Nephron (organoid): ENCODE results near the gene SPPL3.
A peak's percentile ranks its signal among the peaks of the same experiment; 100 is the strongest.
"Not testable (repeated sequence)": the region's sequence is repeated elsewhere in the genome, so short reads cannot be mapped to it uniquely, and the experiment has no call there.

Experiments
- H3K27ac Mint-ChIP-seq, 3 experiments: 2 replicates each; pipeline ENCODE4 v1.8.0; 2020; ENCODE audit warnings: mixed read lengths in 3 of 3, mild to moderate bottlenecking in 2 of 3, moderate library complexity in 1 of 3
- H3K27me3 Mint-ChIP-seq: 2 replicates; pipeline ENCODE4 v1.8.0; 2021; ENCODE audit warnings: low read depth, mild to moderate bottlenecking, moderate library complexity, mixed read lengths
- H3K36me3 Mint-ChIP-seq: 2 replicates; pipeline ENCODE4 v1.8.0; 2020; ENCODE audit warnings: low read depth, mixed read lengths
- H3K4me1 Mint-ChIP-seq: 2 replicates; pipeline ENCODE4 v1.8.0; 2020; ENCODE audit warnings: mixed read lengths
- H3K4me3 Mint-ChIP-seq, 3 experiments: 2 replicates each; pipeline ENCODE4 v1.8.0; 2020; ENCODE audit warnings: mild to moderate bottlenecking in 3 of 3, mixed read lengths in 3 of 3, moderate library complexity in 2 of 3
- H3K9me3 Mint-ChIP-seq: 2 replicates; pipeline ENCODE4 v1.8.0; 2020; ENCODE audit warnings: mixed read lengths
- CTCF ChIP-seq, 3 experiments: fragments of 200-600 bp; sonication (generic); IDR thresholded peaks; one replicate each; pipeline ENCODE4 v1.5.0; 2021; ENCODE audit warnings: antibody characterized with exemption in 3 of 3; ENCODE audit not compliant: unreplicated experiment in 3 of 3

Gene SPPL3

GRCh38 chr12:120844297-120844696, 59.9 kb downstream of the SPPL3 start:
- H3K36me3 Mint-ChIP-seq = peaks cover 5% of the 10 kb centered on the region
- TF ChIP-seq CTCF (IDR thresholded peaks at IDR 0.05; ENCODE audit: unreplicated experiment in 3 of 3) = no peak
- H3K27me3 Mint-ChIP-seq = no peaks in the 10 kb centered on the region
- no peaks in the 10 kb centered on the region for H3K9me3 Mint-ChIP-seq
- H3K4me1 Mint-ChIP-seq = peaks cover 17% of the 10 kb centered on the region
- H3K27ac Mint-ChIP-seq = peak overlapping the region in 1 of 3 experiments; percentile 0
- no peak overlapping the region for H3K4me3 Mint-ChIP-seq

GRCh38 chr12:120843472-120843871, 60.7 kb downstream of the SPPL3 start:
- Mint-ChIP-seq H3K27ac (no peak overlapping the region), H3K9me3 (no peaks in the 10 kb centered on the region), H3K4me3 (no peak overlapping the region), H3K36me3 (peaks cover 5% of the 10 kb centered on the region), H3K4me1 (peaks cover 17% of the 10 kb centered on the region), H3K27me3 (no peaks in the 10 kb centered on the region)
- no peak for TF ChIP-seq CTCF (IDR thresholded peaks at IDR 0.05; ENCODE audit: unreplicated experiment in 3 of 3)

- H3K27me3 Mint-ChIP-seq = no peaks in the 10 kb centered on the region
- H3K4me3 Mint-ChIP-seq = no peak overlapping the region
- H3K27ac Mint-ChIP-seq = no peak overlapping the region
- H3K36me3 Mint-ChIP-seq = peaks cover 5% of the 10 kb centered on the region
- H3K9me3 Mint-ChIP-seq = no peaks in the 10 kb centered on the region
- H3K4me1 Mint-ChIP-seq = peaks cover 17% of the 10 kb centered on the region
- TF ChIP-seq CTCF (IDR thresholded peaks at IDR 0.05; ENCODE audit: unreplicated experiment in 3 of 3) = no peak
Observed at GRCh38 chr12:120842595-120842994, 61.6 kb downstream of the SPPL3 start.

- Mint-ChIP-seq H3K27me3 (no peaks in the 10 kb centered on the region), H3K4me1 (peaks cover 12% of the 10 kb centered on the region)
Observed at GRCh38 chr12:120841525-120841924, 62.6 kb downstream of the SPPL3 start.

GRCh38 chr12:120839503-120839902, 64.7 kb downstream of the SPPL3 start:
- Mint-ChIP-seq H3K4me3 (no peak overlapping the region), H3K4me1 (peaks cover 31% of the 10 kb centered on the region)
- no peak for TF ChIP-seq CTCF (IDR thresholded peaks at IDR 0.05; ENCODE audit: unreplicated experiment in 3 of 3)

More at GRCh38 chr12:120841525-120841924, 62.6 kb downstream of the SPPL3 start:
- no peaks in the 10 kb centered on the region for H3K9me3 Mint-ChIP-seq
- no peak for TF ChIP-seq CTCF (IDR thresholded peaks at IDR 0.05; ENCODE audit: unreplicated experiment in 3 of 3)
- H3K36me3 Mint-ChIP-seq = peaks cover 5% of the 10 kb centered on the region
- H3K4me3 Mint-ChIP-seq = no peak overlapping the region
- H3K27ac Mint-ChIP-seq = no peak overlapping the region

GRCh38 chr12:120838629-120839383, 65.4 kb downstream of the SPPL3 start:
- H3K27me3 Mint-ChIP-seq, H3K36me3 Mint-ChIP-seq, H3K9me3 Mint-ChIP-seq, H3K27ac Mint-ChIP-seq, H3K4me3 Mint-ChIP-seq: not testable (repeated sequence)
- peaks cover 26% of the 10 kb centered on the region for H3K4me1 Mint-ChIP-seq

More at GRCh38 chr12:120839503-120839902, 64.7 kb downstream of the SPPL3 start:
- Mint-ChIP-seq H3K27ac (no peak overlapping the region), H3K27me3 (no peaks in the 10 kb centered on the region), H3K9me3 (no peaks in the 10 kb centered on the region), H3K36me3 (peaks cover 5% of the 10 kb centered on the region)
